HG03103 (cell line): ENCODE results near the gene BAG5.
"Not testable (repeated sequence)": the region's sequence is repeated elsewhere in the genome, so short reads cannot be mapped to it uniquely, and the experiment has no call there.

Experiments
- ATAC-seq: cut with Tn5 transposase; IDR thresholded peaks from one replicate; pipeline ENCODE4 v1.9.1; 2021; ENCODE audit warnings: low read depth; ENCODE audit not compliant: unreplicated experiment

BAG5 gene, protein sequence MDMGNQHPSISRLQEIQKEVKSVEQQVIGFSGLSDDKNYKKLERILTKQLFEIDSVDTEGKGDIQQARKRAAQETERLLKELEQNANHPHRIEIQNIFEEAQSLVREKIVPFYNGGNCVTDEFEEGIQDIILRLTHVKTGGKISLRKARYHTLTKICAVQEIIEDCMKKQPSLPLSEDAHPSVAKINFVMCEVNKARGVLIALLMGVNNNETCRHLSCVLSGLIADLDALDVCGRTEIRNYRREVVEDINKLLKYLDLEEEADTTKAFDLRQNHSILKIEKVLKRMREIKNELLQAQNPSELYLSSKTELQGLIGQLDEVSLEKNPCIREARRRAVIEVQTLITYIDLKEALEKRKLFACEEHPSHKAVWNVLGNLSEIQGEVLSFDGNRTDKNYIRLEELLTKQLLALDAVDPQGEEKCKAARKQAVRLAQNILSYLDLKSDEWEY

DNA sequence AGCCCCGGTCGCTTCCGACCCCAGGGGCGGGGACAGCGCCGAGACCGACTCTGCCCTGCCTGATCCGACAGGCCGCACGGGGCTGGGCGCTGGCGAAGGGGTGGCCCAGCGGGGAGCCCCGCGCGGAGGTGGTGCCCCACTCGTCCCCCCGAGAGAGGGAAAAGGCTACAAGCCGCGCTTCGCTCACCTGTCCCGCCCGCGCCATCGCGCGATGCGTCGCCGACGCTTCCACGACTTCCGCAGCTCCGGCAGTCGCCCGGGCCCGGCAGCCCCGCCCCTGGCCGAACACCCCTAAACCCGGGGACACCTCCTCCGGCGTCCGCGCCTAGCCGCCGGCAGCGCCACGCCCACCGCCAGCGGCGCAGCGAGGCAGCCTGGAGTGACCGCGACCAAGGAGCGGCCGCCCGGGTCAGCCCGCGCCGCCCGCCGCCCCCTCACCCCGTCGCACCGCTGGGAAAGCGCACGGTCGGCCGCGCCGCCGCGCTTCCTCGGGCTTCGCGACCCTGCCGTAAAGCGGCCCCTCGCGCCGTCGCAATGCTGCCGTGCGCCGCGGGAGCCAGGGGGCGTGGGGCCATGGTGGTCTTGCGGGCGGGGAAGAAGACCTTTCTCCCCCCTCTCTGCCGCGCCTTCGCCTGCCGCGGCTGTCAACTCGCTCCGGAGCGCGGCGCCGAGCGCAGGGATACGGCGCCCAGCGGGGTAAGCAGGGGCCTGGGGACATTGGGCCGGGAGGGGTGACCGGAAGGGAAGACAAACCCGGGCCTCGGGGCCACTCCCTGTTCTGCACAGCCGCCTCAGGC, at the start of gene BAG5, which contains the start of gene COA8:
Gene BAG5 (minus strand): TSS at position 229 of the 797 bp plus-strand sequence. CDS start 1,493 bp downstream, outside the sequence.
Gene COA8 (plus strand): TSS at position 532 of the 797 bp plus-strand sequence. CDS start 42 bp downstream, at position 574.
- ATAC-seq, result peak; percentile 69

DNA sequence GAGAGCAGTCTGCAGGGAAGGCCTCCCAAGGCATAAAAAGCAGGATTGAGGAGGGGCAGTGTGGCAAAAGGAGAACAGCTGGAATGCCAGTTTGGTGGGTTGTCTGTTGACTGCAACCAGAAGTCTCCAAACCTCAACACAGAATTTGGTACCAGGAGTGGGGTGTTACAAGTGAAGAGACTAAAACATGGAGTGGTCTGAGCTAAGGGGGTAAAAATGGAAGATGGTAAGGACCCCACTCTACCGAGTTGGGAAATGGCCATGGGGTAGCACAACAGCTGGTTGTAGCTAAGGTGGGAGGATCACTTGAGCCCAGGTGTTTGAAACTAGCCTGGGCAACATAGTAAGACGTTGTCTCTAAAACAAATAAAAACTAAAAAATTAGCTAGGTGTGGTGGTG, 48.8 kb upstream of the BAG5 start:
- no peak for ATAC-seq

DNA sequence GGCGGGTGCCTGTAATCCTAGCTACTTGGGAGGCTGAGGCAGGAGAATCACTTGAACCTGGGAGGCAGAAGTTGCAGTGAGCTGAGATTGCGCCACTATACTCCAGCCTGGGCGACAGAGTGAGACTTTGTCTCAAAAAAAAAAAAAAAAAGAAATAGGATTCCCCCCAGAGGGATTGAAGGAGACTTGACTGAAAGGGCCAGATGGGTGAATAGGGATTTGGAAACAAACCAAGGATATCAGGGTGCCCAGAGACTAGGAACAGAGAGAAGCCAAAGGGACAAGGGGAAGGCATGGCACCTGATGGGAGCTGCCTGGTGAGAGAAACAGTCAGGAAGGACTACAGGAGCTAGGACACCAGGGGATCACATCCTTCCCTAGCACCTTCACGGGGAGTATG, 46.6 kb upstream of the BAG5 start:
- ATAC-seq, result not testable (repeated sequence)

- ATAC-seq, result no peak
Measured at GRCh38 chr14:103607822-103608221, 45.4 kb upstream of the BAG5 start.

GRCh38 chr14:103606963-103607668, 44.7 kb upstream of the BAG5 start:
- peak; percentile 67 for ATAC-seq

- no peak for ATAC-seq
Measured at GRCh38 chr14:103604620-103605019, 42.2 kb upstream of the BAG5 start.

DNA sequence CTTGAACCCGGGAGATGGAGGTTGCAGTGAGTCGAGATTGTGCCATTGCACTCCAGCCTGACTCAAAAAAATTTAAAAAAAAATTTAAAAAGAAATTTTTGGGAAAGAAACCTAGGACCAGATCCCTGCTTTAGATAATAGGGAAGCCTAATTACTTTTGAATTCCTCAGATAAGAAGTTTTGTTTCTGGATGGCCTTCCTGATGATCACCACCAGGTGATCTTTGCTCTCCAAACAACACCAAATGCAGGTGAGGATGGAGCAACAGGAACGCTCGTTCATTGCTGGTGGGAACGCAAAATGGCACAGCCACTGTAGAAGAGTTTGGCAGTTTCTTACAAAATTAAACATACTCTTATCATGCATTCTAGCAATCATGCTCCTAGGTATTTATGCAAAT, 38.0 kb upstream of the BAG5 start:
- no peak for ATAC-seq

DNA sequence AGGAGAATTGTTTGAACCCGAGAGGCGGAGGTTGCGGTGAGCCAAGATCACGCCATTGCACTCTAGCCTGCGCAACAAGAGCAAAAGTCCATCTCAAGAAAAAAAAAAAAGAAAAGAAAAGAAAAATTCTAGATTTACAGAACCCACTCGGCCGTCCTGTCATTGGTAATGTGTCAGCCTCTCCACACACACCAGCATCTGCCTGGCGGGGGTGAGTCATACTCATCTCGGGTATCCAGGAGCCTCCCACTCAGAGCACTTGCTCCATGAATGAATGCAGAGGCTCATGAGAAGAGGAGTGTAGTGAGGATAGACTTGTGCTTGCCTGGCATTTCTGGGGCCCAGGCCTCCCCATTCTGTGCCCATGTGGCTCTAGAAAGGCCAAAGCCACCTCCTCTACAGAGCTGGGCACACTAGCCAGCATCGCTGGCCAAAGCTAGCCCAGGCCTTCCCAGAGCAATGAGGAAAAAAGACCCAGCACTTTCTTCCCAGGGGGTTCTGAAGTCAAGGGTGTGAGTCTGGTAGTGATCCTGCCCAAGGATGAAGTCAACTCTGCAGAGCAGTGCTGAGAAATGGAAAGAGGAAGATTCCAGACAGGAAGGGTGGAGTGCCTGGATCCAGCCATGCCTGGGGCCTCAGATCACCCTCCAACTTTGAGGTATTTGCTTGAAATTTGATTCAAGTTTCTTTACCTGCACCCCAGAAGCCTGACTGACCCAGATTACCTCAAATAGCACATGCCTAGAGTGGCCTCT, 35.3 kb upstream of the BAG5 start:
- ATAC-seq, result no peak

GRCh38 chr14:103594265-103594664, 31.8 kb upstream of the BAG5 start:
- ATAC-seq, result no peak

- ATAC-seq, result peak; percentile 89
Measured at GRCh38 chr14:103593577-103593976, 31.1 kb upstream of the BAG5 start.

DNA sequence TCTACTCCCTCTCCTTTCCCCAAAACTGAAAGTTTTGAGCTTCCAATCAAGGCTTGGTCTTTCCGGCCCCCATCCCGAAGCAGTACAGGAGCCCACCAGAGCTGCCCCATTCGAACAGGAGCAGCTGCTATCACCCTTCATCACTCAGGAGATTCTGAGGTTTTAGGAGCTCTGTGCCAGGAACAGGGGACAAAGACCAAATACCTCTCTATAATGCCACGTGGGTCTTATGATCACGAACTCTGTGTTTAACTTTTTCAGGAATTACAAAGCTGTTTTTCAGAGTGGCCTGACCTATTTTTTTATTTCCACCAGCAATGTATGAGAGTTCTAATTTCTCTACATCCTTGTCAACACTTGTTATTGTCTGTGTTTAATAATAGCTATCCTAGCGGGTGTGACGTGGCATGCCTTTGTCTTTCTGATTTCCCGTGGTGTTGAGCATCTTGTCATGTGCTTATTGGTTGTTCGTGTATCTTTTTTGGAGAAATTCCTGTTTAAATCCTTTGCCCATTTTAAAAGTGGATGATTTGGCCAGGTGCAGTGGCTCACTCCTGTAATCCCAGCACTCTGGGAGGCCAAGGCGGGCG, 22.0 kb upstream of the BAG5 start:
- ATAC-seq, result no peak

- ATAC-seq, result no peak
Measured at GRCh38 chr14:103581954-103582703, 19.7 kb upstream of the BAG5 start.

DNA sequence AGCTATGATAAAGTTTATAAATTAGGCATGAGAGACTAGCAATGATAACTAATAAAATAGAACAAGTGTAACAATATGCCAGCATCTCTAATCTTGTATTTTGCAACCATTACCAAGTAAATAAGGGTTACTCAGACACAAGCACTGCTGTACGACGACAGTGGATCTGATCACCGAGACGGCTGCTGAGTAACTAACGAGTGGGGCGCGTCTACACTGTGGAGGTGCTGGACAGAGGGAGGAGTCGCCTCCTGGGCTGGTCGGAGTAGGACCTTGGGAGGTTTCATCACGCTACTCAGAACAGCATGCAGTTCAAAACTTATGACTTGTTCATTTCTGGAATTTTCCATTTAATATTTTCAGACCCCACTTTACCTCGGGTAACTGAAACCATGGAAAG, 18.7 kb upstream of the BAG5 start:
- ATAC-seq, result no peak

DNA sequence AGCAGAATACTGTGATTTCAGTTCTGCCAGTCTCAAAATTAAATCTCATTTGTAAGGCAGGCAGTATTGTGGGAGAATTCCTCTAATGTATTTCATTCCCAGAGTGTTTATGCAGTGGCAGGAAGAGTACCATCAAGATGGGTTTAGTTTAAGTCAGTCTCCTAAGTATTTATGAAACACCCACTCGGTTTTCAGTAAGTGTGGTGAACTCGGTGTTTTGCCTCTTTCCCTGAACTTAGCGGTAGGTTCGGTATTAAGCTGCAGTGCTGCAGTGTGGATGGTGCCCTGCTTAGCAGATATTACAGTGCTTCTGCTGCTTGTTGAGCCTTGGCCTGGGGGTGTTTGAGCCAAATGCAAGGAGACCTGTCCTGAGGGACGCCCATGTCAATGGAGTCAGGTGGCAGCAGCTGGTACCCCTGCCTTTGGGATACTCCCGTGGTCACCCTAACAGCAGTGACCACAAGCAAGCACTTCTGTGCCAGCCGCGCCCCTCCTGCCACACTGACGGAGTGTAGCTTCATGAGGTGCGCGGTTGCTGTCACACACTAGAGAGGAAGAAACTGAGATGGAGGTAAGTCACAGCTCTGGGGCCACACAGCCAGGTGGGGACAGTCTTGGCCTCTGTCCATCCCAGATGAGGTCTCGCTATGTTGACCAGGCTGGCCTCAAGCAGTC, 16.1 kb upstream of the BAG5 start:
- ATAC-seq, result no peak

DNA sequence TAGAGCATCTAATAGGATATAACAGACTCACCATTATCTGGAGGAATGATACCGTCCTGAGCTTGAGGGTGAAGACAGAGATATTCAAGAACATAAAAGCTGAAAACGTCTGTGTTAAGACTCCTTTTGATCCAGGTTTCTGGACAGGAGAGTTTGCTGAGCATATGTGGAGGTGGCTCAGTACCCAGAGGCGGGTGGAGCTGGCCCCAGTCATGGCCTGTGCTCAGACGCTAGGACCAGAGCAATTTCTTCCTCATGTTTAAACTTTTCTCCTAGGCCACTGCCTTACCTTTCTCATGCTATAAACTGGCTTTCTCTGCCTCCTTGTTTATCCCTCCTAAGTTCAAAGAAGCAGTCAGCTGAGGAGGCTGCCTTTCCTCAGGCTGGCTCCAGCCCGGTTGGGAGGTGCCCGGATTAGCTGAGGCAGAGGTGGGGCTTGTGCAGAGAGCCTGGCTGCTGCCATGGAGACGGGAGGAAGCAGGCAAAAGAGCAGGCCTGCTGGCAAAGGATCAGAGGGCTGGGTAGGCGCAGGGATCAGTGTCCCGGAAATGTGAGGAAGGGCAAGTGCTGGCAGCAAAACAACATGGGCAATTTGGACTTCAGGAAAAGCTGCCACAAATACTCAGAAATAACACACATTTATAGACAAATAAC, 14.0 kb upstream of the BAG5 start:
- no peak for ATAC-seq

DNA sequence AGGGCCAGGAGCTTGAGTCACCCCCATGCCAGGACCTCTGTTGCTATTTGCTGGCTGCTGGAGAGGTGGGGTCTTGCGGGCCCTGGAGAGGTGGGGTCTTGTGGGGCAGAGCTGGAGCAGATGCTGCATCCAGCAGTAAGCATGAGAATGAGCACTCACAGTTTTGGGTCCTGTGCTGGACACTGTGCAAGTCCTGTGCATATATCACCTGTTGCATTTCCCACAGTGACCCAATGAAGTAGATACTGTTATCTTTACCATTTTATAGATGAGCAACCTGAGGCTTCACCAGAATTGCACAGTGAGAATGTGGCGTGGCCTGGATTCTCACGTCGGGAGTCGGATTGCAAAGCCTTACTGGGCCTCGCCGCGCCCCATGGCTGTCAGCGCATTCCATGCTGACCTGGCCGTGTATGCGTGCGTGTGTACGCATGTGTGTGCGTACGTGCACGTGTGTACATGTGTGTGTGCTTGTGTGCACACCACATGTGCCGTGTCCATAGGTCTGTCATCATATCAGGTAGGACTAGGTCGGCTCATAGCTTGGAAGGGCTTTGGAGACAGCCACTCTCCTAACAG, 12.3 kb upstream of the BAG5 start:
- no peak for ATAC-seq

DNA sequence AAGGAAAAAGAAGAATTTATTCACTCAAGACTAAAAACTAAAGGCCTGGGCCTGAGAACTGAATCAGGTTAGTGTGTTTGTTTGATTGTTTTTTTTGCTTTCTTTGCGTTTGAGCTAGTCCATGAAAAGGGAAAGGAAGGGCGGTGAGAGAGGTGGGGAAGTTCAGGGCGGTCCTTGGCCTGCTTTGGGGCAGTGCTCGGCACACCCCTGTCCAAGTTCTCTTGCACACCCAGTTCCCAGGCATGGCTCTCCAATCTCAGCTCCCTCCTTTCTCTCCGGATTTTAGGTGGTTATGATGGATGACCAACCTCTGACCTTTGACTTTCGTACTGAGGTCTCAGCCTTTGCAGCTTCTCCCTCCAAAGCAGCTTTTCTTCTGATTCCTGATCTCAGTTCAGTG, 11.6 kb upstream of the BAG5 start:
- ATAC-seq, result no peak

DNA sequence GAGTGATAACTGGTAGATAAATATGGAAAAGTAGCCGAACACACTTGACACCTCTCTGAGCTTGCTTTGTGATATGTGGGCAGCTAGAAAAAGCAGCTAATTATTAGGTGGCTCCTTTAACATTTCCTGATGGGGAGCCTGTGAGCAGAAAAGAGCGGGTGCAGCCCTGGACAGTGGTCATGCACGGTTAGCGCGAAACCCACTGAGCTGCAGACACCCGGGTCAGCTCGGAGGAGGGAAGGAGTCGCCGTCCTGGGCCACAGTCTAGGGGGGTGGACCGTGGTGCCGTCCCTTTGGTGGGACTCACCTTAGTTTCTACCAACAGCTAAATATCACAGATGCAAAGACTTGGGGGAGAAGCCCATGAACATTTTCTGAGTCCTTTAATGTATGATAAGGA, 7.0 kb upstream of the BAG5 start:
- ATAC-seq, result no peak
